Daoy (cell line): ENCODE results near the gene GRID1. TPM values are rescaled to one million over a fixed set of nuclear protein-coding genes. Genes with fewer than 3 reads are reported as not detected.

ENCODE experiments used
- DNase-seq: peaks from one replicate; pipeline ENCODE4 v3.0.0-alpha.2; 2015; ENCODE audit warnings: low read depth
- total RNA-seq: library from RNA; depleted of rRNA; stranded (reverse); fragments of >200 nt; shearing (Covaris generic); gene quantifications from 2 replicates; pipeline ENCODE4 v1.2.3, GENCODE V29; 2014

Gene GRID1
- total RNA-seq, 1 experiment from 2014 or later, result not detected

- no peak for DNase-seq
Observed at GRCh38 chr10:86213148-86213547, 153.4 kb downstream of the GRID1 start.

GRCh38 chr10:86212391-86212700 is 154.2 kb downstream of the GRID1 start:
- DNase-seq, result no peak

- no peak for DNase-seq
Observed at GRCh38 chr10:86211691-86212390, 154.8 kb downstream of the GRID1 start.

GRCh38 chr10:86210416-86210815 is 156.2 kb downstream of the GRID1 start:
- DNase-seq, result no peak

GRCh38 chr10:86209726-86210125 is 156.9 kb downstream of the GRID1 start:
- no peak for DNase-seq

GRCh38 chr10:86207226-86207625 is 159.4 kb downstream of the GRID1 start:
- no peak for DNase-seq

- DNase-seq, result no peak
Observed at GRCh38 chr10:86206240-86206579, 160.4 kb downstream of the GRID1 start.

GRCh38 chr10:86205306-86206239 is 161.0 kb downstream of the GRID1 start:
- no peak for DNase-seq

- DNase-seq, result no peak
Observed at GRCh38 chr10:86204421-86205305, 161.9 kb downstream of the GRID1 start.

- DNase-seq, result no peak
Observed at GRCh38 chr10:86203162-86203905, 163.3 kb downstream of the GRID1 start.

- DNase-seq, result no peak
Observed at GRCh38 chr10:86202226-86202735, 164.3 kb downstream of the GRID1 start.

GRCh38 chr10:86200867-86201266 is 165.7 kb downstream of the GRID1 start:
- no peak for DNase-seq

- no peak for DNase-seq
Observed at GRCh38 chr10:86200269-86200668, 166.3 kb downstream of the GRID1 start.

- DNase-seq, result no peak
Observed at GRCh38 chr10:86199041-86199440, 167.6 kb downstream of the GRID1 start.

GRCh38 chr10:86198271-86198670 is 168.3 kb downstream of the GRID1 start:
- DNase-seq, result no peak

GRCh38 chr10:86197166-86197790 is 169.3 kb downstream of the GRID1 start:
- no peak for DNase-seq

- no peak for DNase-seq
Observed at GRCh38 chr10:86195521-86196157, 171.0 kb downstream of the GRID1 start.

- no peak for DNase-seq
Observed at GRCh38 chr10:86194684-86195083, 171.9 kb downstream of the GRID1 start.

GRCh38 chr10:86193841-86194240 is 172.8 kb downstream of the GRID1 start:
- DNase-seq, result no peak

- DNase-seq, result no peak
Observed at GRCh38 chr10:86192691-86193090, 173.9 kb downstream of the GRID1 start.
